GM18868 (cell line): Measurements from ENCODE around the gene GRIA1.

Source experiments
- ATAC-seq: cut with Tn5 transposase; IDR thresholded peaks from one replicate; pipeline ENCODE4 v1.9.1; 2021; ENCODE audit warnings: mild to moderate bottlenecking, moderate library complexity; ENCODE audit not compliant: unreplicated experiment

Gene GRIA1

GRCh38 chr5:153544706-153545105 is 54.2 kb downstream of the GRIA1 start:
- no peak for ATAC-seq

DNA sequence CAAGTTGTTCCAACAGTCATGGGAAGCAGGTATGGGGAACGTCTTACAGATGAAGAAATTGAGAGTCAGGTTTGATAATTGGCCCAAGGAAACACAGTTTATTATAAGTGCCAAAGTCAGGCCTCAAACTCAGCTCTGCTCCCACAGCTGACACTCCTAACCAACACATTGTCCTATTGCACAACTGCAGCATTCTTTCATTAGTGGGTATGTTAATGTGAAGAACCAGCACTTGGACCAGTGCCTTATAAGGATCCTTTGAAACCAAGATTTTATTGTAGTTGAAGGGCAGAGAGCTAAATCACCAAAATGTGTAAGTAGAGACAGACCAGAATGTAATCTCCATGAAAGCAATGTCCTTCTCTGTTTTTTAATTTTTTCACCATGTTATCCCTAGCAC is 56.1 kb downstream of the GRIA1 start:
- no peak for ATAC-seq

- no peak for ATAC-seq
Measured at GRCh38 chr5:153551537-153552079, 61.1 kb downstream of the GRIA1 start.

DNA sequence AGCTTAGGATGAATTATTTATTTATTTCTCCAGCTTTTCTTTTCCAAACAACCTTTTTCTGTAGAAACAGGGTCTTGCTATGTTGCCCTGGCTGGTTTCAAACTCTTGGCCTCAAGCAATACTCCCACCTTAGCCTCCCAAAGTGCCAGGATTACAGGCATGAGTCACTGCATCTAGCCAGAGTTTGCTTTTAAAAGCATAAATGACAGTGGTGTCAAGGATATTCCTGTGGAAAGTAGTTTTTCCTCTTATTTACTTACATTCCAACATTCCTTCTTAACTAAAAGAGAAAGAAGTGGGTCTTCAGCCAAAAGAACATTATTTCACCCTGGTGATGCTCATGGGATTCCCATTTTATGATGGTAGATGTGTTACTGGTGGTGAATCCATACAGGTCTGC is 62.4 kb downstream of the GRIA1 start:
- no peak for ATAC-seq

- ATAC-seq: no peak
Measured at GRCh38 chr5:153555420-153556114, 65.1 kb downstream of the GRIA1 start.

DNA sequence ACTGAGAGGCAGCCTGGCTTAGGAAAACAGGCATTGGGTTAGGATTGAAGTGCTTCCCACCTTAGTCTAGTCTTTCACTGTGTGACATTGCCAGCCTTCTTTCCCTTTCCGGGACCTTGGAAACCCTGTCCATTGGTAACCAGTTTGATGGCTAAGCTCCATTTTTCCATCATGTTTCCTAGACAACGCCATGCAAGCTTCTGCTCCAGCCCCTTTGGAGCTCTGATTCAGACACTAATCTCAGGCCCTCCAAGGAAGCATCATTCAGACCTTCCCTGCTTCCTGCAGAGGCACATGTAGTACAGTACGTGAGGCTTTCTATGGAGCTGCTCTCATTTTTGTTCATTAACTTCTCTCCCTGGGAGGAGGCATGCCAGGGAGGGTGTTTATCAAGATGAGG is 68.5 kb downstream of the GRIA1 start:
- no peak for ATAC-seq

DNA sequence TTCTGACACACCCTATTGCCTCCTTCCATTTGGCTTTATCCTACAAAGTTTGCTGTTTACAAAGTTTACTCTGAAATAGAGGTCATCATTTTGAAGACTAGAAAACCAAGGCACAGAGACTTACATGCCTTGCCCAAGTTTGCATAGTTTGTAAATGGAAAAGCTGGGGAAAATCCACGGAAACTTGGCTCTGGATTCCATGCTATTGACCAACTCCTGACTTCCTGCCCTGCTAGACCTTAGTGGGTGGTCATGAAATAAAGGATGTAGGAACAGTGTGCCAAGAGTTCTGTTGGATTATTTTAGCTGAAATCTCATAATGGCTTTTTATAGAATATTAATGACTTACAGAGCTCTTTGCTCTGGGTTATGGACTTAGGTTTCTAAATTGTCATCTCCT is 69.5 kb downstream of the GRIA1 start:
- no peak for ATAC-seq

- ATAC-seq: no peak
Measured at GRCh38 chr5:153562189-153562588, 71.7 kb downstream of the GRIA1 start.

GRCh38 chr5:153565822-153566221 is 75.4 kb downstream of the GRIA1 start:
- ATAC-seq: no peak

- ATAC-seq: no peak
Measured at GRCh38 chr5:153569036-153569435, 78.6 kb downstream of the GRIA1 start.

- ATAC-seq: no peak
Measured at GRCh38 chr5:153571162-153571561, 80.7 kb downstream of the GRIA1 start.

- no peak for ATAC-seq
Measured at GRCh38 chr5:153572411-153573145, 82.1 kb downstream of the GRIA1 start.

GRCh38 chr5:153573326-153574033 is 83.0 kb downstream of the GRIA1 start:
- ATAC-seq: no peak

- no peak for ATAC-seq
Measured at GRCh38 chr5:153584126-153584959, 93.9 kb downstream of the GRIA1 start.

GRCh38 chr5:153584960-153585359 is 94.5 kb downstream of the GRIA1 start:
- ATAC-seq: no peak

DNA sequence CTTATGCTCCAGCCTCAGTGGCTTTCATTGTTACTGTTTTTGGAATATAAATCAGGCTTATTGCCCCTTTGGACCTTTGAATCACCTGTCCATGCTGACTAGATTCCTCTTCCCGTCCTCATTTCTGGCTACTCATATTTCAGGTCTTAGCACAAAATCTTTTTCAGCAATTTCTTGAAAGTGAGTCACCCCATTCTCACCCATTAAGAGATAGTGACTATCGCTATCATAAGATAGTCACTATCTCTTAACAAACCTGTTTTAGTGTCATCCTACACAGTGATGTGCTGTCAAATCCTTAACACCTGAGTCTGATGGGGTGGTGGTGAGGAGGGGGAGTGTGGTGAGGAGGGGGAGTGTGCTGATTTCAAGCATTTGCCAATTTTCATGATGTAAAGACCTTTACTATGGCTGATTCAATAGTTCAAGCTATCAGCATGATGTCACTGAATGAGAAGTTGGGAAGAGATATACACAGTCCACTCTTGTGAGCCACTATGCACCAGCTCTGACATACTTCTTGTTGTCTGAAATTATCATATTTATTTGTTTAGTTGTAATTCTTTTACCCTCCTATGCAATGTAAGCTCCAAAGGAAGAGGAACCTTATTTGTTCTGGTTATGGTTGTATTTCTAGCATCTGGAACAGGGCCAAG is 95.3 kb downstream of the GRIA1 start:
- ATAC-seq: no peak

DNA sequence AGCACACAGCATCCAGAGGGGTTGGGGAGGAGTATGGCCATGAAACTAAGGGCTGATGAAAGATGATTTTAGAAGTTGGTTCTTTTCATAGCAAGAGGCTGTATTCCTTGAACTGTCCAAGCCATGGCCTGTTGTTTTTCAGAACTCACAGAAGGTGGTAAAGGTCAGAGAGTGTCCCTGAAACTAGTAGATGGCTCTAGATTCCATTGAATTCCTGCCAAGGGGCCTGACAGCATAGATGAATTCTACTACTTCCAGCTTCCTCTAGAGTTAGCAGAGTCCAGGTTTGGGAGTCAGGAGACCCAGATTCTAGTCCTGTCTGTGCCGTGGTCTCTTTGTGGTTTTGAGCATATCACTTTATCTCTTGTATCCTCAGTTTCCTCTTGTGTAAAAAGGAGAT is 101.6 kb downstream of the GRIA1 start:
- no peak for ATAC-seq

- peak; percentile 77 for ATAC-seq
Measured at GRCh38 chr5:153594785-153595184, 104.3 kb downstream of the GRIA1 start.

DNA sequence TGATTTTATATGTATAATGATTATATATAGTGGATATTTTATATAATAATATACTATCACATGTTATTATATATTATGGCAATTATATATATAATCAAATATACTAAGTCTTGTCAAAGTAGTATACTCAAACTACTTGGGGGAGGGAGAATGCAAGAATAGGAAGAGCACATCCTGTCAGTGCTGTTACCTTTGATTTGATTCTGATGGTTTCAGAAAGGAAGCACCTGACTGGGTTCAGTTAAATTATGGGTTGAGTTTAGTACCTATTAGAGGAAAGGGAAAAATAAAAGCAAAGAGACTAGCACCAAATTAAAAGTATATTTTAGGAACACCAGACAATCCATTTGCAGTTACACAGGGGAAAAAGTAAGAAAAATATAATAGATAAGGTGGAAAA is 107.6 kb downstream of the GRIA1 start:
- ATAC-seq: peak; percentile 38

DNA sequence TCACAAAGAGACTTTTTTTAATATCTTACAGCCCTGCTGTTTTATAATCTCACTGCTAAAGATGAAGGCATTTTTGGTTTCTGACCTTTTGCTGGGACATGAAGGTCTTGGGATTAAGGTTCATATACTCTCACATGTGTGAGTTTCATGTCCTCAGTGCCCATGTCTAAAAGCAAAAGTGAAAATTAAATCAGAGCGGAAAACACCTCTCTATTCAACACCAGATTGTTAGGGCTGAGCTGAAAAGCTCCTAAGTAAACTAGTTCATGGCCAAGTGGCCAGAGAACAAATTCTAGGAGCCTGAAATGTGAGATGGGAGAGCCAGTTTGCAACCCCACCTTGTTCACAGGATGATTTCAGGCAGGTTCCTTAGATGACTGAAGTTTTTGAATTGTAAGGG is 110.9 kb downstream of the GRIA1 start:
- peak; percentile 92 for ATAC-seq
